ENCODE data around the gene ZNF92.
"Not testable (repeated sequence)": the region's sequence is repeated elsewhere in the genome, so short reads cannot be mapped to it uniquely, and the experiment has no call there.

ZNF92 gene

DNA sequence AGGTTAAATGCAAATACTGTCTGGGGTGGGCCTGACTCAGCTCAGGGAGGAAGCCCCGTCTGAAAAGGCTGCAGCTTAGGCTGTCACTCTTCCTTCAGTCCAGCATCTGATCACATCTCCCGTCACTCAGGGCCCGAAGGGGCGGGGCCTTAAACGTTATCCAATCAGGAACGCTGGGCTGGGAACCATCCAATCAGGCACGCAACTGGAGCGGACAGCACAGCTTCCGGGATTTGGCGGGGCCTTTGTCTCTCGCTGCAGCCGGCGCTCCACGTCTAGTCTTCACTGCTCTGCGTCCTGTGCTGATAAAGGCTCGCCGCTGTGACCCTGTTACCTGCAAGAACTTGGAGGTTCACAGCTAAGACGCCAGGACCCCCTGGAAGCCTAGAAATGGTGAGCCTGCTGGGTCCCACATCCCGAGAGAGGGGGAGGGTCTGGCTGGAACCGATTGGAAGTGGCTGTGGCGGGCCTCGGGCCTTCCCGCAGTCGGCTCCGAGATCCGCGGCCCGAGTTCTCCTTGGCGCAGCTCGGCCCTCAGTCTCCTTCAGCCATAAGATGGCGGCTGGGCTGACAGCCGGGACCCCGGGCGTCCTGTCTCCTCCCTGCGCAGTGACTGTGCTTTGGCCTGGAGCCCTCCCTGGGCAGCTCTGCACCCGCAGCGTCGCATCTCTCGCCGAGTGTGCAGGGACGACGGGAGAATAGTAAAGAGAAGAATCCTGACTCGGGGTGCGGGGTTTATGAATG lies at the start of gene ZNF92:
TSS of gene ZNF92 (plus strand) at position 248 of the 744 bp plus-strand sequence. CDS start at position 391, 143 bp downstream.
- DNase-seq (ENCODE audit: low read depth): peak; percentile 94

DNA sequence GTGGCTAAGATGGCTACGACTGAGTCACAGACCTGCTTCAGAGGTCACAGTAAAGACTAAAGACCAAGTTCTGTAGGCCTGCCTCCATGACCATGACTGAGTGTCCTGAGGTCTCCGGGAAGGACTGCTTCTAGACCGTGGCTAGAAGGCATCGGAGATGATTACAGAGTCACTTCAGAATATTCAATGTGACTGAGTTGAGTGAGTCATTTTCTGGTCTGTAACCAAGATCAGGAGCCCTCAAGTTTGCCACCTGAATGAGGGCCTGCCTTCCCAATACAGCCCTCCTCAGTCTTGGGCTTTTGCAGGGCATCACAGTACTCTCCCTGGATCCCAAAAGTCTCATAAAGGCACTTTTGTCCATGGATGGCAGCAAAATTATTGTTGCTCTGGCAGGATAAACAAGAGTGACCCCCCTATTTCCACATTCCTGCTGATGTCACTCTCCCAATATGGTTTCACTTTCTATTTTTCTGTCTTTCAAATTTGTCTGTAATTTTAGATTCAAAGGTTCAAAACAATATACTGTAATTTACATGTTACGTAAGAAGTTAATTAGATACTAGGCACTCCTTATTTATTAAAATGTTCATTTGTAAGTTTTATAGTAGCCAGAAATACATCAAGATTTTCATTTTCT lies 47.7 kb upstream of the ZNF92 start:
- no peak for DNase-seq (ENCODE audit: low read depth)

DNA sequence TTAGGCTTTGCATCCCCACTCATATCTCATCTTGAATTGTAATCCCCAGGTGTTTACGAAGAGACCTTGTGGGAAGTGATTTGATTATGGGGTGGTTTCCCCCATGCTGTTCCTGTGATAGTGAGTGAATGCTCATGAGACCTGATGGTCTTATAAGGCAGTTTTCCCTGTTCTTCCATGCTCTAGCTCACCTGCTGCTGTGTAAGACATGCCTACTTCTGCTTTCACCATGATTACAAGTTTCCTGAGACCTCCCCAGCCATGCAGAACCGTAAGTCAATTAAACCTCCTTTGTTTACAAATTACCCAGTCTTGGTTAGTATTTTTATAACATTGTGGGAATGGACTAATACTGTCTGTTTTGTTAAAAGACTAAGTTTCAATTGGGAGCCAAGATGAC lies 35.3 kb upstream of the ZNF92 start:
- DNase-seq (ENCODE audit: low read depth): no peak

DNA sequence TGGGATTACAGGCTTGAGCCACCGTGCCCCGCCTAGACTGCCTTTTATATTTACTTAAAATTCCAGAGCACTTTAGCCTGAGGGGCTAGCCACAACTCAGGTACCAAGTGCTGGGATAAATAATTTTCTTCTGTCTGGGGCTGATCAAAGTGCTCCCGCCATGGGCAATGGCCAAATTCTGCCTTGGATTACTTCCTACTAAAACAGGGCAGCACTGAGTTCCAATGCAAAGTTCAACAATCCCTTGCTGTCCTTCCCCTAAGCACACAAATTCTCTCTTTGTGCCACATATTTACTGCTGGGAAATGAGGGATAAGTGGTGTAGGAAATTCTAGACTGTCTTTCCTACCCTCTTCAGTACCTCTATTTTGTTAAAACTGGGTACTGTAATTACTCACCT lies 34.4 kb upstream of the ZNF92 start:
- no peak for DNase-seq (ENCODE audit: low read depth)

DNA sequence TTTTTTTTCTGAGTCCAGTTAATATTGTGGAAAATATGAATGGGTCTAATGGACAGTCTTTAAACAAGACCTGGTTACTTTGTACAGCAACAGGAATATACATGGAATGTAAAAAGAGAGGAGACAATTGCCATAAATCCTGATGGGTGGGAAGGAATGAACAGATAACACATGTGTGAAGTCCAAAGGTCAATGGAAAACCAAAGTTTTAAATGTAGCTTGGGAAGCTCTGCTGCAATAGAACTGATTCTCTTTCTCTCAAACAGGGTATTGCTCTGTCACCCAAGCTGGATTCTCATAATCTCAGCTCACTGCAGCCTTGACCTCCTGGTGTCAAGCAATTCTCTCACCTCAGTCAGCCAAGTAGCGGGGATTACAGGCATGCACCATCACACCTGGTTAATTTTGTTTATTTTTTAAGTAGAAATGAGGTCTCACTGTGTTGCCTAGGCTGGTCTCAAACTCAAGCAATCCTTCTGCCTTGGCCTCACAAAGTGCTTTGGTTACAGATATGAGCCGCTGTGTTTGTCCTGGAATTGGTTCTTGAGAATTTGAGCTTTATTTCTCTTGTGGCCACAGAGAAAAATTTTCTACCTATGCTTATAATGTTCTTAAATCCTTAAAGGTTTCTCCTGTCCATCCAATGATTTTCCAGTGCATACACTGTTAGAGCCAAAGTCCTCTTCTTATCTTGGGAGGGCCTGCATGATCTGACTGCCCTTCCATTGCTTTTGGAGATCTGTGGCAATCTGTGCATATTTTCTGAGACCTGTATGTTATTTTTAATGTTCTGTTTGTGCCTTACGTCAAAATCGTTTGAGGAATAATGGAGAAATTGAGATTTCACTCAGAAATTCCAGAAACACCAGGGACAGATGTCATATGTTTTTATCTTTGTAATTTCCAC lies 30.7 kb upstream of the ZNF92 start:
- DNase-seq (ENCODE audit: low read depth): no peak

DNA sequence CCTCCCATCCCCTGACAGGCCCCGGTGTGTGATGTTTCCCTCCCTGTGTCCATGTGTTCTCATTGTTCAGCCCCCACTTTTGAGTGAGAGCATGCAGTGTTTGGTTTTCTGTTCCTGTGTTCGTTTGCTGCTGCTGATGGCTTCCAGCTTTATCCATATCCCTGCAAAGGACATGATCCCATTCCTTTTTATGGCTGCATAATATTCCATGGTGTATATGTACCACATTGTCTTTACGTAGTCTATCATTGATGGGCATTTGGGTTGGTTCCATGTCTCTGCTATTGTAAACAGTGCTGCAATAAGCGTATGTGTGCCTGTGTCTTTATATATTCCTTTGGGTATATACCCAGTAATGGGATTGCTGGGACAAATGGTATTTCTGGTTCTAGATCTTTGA lies 29.1 kb upstream of the ZNF92 start:
- DNase-seq (ENCODE audit: low read depth): not testable (repeated sequence)

DNA sequence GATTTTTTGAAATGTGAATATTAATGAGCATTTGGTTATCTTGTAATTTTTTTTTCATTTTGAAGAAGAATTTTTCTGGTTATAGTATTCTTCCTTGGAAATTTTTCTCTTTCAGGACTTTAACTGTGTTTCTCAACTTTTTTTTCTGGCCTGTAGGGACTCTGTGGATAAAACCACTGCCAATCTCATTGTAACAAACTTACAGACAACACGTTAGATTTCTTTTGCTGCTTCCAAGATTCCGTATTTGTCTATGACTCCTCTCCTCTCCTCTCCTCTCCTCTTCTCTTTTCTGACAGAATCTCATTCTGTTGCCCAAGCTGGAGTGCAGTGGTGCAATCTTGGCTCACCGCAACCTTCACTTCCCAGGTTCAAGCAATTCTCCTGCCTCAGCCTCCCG lies 19.4 kb upstream of the ZNF92 start:
- DNase-seq (ENCODE audit: low read depth): no peak

DNA sequence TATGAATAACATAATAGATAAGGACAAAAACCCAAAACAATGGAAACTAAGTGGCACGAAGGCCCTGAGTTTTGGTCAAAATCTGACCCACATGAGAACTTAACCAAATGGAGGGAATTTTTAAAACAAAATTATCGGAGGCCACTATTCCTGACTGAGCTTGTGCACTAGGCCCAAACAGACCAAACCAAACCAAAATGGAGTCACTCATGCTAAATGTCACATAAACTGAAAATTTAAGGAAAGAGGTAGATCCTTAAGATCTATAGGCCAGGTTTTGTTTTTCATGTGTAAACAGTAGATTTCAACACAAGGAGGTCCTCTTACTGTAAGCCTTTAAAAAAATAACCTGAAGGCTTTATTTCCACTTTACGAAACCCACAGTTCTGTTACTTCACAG lies 3.8 kb upstream of the ZNF92 start:
- no peak for DNase-seq (ENCODE audit: low read depth)

DNA sequence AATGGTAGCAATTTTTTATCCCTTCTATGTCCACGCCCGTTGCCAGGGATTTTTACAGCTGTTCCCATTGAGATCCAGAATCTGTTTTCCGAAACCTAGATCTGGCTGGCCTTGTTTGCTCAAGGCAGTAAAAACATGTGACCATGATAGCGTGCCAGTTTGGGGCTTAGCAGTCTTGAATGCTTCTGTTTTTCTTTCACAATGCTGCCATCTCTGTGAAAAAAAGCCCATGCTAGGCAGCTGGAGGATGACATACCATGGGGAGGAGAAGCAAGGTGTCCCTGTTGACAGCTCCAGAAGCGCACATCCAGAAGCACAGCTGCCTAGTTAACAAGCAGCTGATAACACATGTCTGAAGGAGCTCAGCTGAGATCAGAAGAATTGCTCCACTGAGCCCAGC lies 2.2 kb upstream of the ZNF92 start:
- DNase-seq (ENCODE audit: low read depth): no peak

DNA sequence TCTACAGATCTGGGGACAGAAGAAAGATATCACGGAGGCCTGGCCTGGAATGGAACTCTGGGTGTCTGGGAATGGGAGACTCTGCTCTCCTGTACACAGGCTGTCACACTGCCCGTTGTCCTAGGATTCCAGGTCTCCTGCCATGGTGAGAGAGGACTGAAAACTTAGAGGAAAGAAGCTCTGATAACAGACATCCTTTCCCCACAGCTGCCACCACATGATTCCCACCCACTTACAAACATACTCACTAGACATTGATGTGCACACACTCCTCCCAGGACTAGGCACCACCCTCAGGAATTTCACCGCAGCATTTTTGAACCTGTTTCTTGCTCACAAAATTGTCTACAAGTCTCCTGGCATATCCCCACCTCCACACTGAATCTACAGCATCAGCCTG lies 5.7 kb downstream of the ZNF92 start:
- no peak for DNase-seq (ENCODE audit: low read depth)

DNA sequence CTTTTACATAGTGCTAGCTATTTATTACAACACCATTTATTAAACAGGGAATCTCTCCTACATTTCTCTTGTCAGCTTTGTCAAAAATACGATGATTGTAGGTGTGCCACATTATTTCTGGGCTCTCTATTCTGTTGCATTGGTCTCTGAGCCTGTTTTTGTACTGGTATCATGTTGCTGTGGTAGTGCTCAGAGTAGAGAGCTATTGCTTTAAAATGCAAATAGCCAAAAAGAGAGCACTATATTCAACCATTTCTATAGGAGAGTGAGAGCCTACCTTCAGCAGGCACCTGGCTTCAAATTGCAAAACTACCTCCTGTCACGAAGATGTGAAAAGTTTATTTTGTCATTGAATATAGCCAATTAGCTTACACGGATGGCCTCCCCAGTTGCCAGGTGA lies 8.1 kb downstream of the ZNF92 start:
- no peak for DNase-seq (ENCODE audit: low read depth)

DNA sequence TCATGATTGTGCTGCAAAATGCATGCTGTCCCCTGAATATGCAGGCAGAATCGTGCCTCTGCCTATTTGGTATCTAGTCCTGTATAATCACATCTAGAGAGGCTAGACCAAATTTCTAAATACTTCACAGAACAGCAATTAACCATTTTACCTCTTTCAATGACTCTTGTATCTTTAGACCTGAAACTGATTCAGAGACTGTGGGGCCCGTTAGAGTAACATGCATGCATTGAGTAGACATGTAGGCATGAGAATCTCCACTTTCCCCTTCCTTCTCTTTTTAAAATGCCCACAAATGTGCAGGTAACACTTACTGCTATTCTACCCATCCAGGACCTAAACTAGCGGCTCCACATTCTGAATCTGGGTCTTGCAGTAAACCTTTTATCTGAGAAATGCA lies 8.8 kb downstream of the ZNF92 start:
- no peak for DNase-seq (ENCODE audit: low read depth)

DNA sequence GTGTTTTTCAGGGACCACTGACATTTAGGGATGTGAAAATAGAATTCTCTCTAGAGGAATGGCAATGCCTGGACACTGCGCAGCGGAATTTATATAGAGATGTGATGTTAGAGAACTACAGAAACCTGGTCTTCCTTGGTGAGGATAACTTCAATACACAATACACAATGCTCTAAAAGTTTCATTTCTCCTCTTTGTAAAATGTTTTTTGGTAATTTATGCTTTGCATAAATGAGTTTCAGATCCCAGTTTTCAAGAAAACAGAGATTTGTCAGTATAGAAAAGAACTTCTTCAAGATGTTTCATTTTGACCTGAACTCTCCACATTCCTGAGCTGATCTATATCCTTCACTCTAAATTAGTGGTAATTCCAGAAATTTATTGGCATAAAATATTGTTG lies 14.2 kb downstream of the ZNF92 start:
- DNase-seq (ENCODE audit: low read depth): no peak

DNA sequence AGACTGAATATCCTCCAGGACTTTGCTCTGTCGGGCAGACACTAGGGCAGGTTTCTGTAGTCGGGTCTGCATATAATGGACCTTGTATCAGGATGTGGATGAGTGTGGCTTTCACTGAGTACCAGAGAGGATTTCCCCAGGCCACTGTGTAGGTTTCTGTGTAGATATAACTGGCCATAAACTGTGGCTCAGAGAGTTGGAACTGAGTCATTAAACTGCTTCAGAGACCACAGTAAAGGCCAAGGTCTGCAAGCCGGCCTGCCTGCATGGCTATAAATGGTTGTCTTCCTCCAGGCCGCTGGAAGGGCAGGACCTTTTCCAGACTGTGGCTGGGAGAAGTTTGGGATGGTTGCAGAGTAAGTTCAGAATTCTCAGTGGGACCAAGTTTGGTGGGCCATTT lies 16.9 kb downstream of the ZNF92 start:
- DNase-seq (ENCODE audit: low read depth): no peak

DNA sequence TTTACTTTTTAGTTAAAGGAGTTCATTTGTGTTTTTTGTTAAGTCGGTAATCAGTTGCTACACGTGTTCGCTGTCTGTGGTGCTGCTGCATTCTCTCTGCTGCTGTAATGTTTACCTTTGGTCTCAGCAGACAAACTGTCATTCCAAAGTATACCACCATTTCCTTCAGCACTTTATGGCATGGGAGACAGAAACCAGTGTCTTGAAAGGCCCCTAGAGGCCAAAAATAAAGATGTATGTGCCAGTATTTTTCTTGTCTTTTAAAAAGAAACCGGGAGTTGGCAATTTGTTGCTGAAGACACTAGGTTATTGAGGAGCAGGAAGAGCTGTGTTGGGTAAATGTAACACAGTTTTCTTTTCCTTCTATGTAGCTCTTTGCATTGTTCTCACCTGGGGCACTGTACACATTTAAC lies 24.1 kb downstream of the ZNF92 start:
- no peak for DNase-seq (ENCODE audit: low read depth)

DNA sequence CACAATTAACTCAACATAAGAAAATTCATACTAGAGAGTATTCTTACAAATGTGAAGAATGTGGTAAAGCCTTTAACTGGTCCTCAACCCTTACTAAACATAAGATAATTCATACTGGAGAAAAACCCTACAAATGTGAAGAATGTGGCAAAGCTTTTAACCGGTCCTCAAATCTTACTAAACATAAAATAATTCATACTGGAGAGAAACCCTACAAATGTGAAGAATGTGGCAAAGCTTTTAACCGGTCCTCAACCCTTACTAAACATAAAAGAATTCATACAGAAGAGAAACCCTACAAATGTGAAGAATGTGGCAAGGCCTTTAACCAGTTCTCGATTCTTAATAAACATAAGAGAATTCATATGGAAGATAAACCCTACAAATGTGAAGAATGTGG lies 25.0 kb downstream of the ZNF92 start:
- DNase-seq (ENCODE audit: low read depth): not testable (repeated sequence)

DNA sequence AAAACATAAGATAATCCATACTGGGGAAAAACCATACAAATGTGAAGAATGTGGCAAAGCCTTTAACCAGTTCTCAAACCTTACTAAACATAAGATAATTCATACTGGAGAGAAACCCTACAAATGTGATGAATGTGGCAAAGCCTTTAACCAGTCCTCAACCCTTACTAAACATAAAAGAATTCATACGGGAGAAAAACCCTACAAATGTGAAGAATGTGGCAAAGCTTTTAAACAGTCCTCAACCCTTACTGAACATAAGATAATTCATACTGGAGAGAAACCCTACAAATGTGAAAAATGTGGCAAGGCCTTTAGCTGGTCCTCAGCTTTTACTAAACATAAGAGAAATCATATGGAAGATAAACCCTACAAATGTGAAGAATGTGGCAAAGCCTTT lies 25.4 kb downstream of the ZNF92 start:
- not testable (repeated sequence) for DNase-seq (ENCODE audit: low read depth)

DNA sequence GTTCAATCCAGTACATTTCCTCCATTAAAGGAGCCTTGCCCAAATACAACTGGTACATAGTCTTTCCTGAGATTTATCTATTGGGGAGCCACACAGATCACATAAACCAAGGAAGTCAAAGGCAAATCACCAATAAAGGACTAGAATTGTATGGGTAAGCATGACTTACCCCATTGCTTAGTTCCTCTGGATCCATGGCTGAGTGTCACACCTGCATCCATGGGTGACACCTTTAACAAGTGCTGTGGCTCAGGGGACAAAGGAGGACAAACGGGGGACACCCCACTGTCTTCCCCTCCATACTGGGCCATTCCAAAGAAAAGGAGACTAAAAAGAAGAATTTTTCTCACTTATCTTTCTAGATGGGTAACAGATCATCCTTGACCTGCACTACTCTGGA lies 30.4 kb downstream of the ZNF92 start:
- DNase-seq (ENCODE audit: low read depth): no peak

DNA sequence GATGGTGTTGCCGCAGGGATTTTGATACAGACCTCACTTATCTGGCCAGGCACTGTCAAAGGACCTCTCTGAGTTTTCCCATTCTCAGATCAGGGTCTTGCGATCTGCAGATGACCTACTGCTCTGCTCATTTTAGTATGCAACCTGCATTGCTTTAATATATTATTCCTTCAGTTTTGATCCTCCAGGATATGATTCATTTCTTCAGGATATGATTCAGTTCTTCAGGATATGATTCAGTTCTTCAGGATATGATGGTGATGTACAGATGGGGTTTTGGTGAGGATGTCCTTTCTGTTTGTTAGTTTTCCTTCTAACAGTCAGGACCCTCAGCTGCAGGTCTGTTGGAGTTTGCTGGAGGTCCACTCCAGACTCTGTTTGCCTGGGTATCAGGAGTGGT lies 33.1 kb downstream of the ZNF92 start:
- not testable (repeated sequence) for DNase-seq (ENCODE audit: low read depth)

DNA sequence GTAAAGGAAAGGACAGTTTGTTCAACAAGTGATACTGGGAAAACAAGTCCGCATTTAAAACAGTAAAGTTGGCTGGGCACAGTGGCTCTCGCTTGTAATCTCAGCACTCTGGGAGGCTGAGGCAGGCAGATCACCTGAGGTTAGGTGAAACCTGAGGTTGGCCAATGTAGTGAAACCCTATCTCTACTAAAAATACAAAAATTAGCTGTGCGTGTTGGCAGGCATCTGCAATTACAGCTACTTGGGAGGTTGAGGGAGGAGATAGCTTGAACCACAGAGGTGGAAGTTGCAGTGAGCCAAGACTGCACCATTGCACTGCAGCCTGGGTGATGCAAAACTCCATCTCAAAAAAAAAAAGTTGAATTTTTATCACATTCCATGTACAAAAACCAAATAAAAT lies 35.7 kb downstream of the ZNF92 start:
- DNase-seq (ENCODE audit: low read depth): no peak

DNA sequence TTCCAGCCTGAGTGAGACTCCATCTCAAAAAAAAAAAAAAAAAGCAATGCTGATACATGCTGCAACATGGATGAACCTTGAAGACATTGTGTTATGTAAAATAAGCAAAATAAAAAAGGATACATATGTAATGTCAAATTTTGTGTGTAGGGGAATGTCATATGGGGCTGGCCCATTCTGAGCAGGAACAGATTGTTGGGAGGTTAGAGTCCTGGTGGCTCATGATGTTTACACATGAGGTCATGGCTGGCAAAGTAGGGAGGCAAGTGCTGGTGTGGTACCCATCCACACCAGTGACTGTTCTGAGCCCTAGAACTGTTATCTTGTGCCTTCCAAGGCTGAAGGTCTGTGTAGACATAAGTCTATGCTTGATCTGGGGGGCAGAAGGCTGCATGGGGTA lies 37.6 kb downstream of the ZNF92 start:
- DNase-seq (ENCODE audit: low read depth): no peak

DNA sequence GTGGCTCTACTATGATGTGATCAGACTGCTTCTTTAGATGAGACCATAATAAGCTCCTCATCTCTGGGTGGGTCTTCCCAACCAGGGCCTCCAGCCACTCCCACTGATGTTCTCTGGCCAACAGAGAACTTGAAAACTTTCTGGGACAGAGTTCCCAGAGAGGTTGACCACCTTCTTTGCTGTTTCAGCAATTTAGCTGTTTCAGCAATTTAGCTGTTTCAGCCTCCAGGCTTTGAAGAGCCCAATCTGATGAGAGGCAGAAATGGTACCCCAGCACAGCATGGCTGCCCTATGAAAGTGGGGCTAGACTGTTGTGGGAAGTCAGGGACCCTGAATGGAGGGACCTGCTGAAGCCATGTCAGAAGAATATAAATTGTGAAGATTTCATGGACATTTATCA lies 49.0 kb downstream of the ZNF92 start:
- DNase-seq (ENCODE audit: low read depth): no peak

DNA sequence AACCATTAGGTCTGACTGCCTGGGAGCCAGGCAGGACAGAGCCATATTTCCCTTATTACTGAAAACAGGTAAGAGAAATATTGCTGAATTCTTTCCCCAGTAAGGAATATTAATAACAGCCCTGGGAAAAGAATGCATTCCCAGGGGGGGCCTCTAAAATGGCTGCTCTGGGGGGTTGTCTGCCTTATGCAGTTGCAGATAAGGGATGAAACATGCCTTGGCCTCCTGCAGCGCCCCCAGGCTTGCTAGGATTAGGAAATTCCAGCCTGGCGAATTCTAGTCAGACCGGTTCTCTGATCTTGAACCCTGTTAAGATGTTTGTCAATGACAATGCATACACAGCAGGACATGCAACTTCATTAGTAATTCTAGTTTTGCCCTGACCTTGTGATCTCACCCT lies 49.6 kb downstream of the ZNF92 start:
- not testable (repeated sequence) for DNase-seq (ENCODE audit: low read depth)

All from stimulated activated CD8-positive, alpha-beta memory T cell treated with anti-CD3 and anti-CD28 coated beads, Interleukin-12 subunit alpha, Interleukin-12 subunit beta, amount 100 ng/mL, for 1 hour (primary cell).